Fibroblast of skin of scalp (primary cell): ENCODE data around the gene NUP50.

Experiments used
- DNase-seq: peaks from one replicate; pipeline ENCODE4 v3.0.0-alpha.2; 2013

NUP50 gene

DNA sequence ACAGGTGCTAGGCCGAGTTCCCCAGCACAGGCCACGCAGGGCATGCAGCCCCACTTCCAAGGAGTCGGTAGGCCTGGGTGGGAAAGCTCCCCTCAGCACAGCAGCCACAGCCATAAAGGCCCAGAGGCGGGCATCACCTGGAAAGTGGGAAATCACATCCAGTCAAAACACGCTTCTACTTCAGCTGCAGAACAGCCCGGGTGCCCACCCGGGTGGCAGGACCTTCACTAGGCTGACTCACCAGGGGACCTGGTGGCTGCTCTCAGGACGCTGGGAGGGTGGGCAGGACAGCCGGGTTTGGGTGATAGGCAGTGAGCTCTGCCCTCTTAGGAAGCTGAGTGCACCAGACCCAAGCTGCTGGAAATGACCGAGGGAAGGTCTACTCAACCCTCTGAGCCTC, 69.7 kb downstream of the NUP50 start:
- no peak for DNase-seq

DNA sequence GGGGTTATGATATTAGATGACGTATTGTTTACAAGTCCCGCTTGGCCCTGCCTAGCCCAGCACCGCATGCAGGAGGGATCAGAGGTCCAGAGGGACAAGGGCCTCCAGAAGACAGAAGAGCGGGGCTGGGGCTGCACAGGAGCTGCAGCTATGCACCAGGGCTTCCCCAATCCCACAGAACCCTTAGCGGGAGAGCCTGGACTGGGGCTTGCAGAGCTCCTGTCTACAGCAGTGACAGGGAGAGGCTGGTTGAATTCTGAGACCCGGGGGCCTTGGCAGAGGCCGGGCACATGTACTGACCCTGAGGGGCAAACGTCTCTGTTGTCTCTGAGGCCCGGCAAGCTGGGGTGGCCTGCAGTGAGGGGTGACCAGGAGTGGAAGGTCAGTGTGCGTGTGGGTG, 70.1 kb downstream of the NUP50 start:
- DNase-seq: no peak

DNA sequence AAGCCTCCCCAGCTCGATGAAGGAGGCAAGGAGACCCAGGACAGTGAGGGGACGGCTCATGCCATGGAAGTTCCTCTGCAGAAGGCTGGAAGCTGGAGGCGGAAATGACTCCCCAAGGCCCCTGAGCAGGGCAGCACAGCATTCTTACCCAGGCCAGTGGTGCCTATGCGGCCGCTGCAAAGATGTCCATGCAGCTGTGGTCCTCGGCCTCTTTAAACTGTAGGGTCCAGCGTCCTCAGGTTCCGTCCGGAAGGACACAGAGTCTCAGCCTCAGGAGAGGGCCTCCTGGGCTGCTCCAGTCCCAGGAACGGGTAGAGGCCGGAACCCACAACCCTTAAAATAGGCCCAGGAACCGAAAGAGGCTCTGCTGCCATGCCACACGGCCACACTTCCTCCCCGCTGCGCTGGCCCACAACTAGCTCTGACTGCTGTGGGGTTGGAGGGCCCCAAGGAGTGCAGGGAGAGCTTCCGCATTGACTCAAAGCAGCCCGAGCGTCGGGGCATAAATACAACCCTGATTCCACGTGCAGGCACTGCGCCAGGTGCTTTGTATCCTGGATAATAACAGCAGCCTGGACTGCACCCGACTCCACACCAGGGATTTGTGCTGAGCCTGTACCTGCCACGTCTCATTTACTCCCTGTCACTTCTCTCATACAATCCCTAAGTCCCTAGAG, 71.5 kb downstream of the NUP50 start:
- DNase-seq: no peak

DNA sequence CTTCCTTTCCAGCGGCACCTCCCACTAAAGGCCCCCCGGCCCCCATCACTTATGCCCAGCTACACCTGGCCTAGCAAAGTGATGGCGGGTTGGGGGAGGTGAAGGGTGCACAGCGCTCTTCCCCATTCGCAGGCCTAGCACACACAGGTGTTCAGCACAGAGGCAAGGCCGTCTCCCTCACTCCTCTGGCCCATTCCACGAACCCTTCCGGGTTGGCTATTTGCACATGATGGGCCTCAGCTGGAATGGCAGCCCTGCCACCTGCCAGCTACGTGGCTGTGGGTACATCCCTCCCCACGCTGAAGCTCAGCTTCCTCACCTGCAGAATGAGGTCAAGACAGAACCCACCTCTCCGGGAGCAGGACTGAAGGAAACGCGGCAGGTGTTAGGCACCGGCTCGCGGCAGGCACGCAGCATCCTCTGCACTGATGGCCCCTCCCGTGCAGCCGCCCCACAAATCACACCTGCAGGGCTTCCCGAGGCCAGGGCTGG, 72.2 kb downstream of the NUP50 start:
- DNase-seq: no peak

DNA sequence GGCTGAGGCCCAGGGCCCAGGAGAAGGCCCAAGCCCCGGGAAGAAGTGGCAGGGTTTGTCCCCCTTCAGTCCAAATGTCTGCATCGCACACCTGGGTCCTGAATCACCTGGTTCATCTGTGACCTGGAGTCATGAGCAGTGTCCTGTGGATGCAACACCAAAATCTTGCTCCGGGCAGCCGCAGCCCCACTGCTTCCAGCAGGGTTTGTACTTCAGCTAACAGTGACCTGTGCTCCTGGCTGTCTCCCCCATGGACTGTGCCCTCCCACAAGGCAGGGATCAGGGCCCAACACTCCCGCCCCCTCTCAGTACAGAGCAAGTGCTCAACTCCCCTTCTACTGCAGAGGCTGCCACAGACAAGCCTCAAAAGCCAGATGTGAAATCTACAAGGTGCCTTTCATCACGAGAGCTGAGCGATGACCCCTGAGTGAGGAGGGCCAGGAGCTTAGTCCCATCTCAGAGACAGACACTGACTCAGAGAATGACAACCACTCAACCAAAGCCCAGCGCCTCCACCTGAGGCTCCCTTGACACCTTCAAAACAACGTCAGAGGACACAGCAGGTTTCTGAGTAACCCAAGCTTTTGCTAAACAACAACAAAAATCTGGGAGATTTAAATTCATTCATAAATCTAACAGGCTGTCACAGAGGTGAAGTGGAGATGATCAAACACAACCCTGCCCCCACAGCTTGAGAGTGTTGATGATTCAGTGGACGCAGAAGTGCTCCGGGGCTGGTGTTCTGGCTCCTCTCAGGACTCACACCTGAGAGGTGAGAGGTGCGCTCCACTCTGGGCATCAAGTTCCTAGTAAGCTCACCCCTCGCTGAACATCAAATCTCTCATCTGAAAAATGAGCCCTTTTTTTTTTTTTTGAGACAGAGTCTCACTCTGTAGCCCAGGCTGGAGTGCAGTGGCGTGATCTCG, 73.6 kb downstream of the NUP50 start:
- no peak for DNase-seq
